Measurements from ENCODE around the gene SYTL1. TPM values are rescaled to one million over a fixed set of nuclear protein-coding genes. Genes with fewer than 3 reads are reported as not detected.

Gene SYTL1
- total and polyA plus RNA-seq, 9 of the 15 experiments (the other 6 are each of a cell fraction or from before 2014, with no cell fraction given), result 0.04 to 9.3 (median 1.7) TPM

DNA sequence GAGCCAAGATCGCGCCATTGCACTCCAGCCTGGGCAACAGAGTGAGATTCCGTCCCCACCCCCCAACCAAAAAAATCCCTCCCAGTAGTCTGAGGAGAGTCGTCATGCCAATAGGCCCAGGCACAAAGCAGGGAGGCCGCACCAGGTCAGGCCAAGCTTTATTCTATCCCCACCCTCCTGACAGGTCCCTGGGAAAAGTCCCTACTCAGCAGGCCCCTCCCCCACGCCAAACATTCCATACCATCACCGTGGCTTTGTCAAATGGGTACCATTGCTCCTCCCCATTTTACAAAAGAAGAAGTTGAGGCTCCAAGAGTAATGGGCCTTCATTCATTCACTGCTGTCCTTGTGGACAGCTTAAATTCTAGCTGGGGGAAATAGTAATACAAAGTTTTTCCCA is 55.9 kb downstream of the SYTL1 start:
- intact Hi-C loops (cut with micrococcal nuclease) (loop anchor here (5.0 kb wide), 1 partner anchor 350 kb away; no protein-coding TSS in a partner anchor), in situ Hi-C loops (cut with MboI) (loop anchor here (5.0 kb wide), 1 partner anchor 210 kb away; no protein-coding TSS in a partner anchor)
- TF ChIP-seq SRSF9 (IDR thresholded peaks at IDR 0.05; ENCODE audit: borderline replicate concordance, low read depth, low read length), result no peak
- TF ChIP-seq LCOR (CRISPR knock-in tag; IDR thresholded peaks at IDR 0.05), result no peak
- no peak for TF ChIP-seq NFRKB (IDR thresholded peaks at IDR 0.05; ENCODE audit: low read depth)
- TF ChIP-seq, protein P1, sequence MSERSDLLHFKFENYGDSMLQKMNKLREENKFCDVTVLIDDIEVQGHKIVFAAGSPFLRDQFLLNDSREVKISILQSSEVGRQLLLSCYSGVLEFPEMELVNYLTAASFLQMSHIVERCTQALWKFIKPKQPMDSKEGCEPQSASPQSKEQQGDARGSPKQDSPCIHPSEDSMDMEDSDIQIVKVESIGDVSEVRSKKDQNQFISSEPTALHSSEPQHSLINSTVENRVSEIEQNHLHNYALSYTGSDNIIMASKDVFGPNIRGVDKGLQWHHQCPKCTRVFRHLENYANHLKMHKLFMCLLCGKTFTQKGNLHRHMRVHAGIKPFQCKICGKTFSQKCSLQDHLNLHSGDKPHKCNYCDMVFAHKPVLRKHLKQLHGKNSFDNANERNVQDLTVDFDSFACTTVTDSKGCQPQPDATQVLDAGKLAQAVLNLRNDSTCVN (CRISPR knock-in tag; IDR thresholded peaks at IDR 0.05), result no peak
- no peak for TF ChIP-seq COPS2 (conservative IDR thresholded peaks at IDR 0.05)

More for the DNA sequence above, 55.9 kb downstream of the SYTL1 start:
- Histone ChIP-seq H3K4me2 (ENCODE audit: insufficient read depth, low read length) (no peak overlapping the region), H3K79me2 (ENCODE audit: control insufficient read depth, insufficient read depth, low read length) (peaks cover 9% of the 10 kb centered on the region), H3K9me3 (replicated peaks; ENCODE audit: control insufficient read depth, insufficient read depth, low read depth, low read length) (no peaks in the 10 kb centered on the region), H3K4me1 (replicated peaks in 1 of 2; ENCODE audit: control insufficient read depth in 2 of 2, insufficient read depth in 2 of 2, low read length in 2 of 2) (peaks cover 0 to 37% of the 10 kb centered on the region in 2 experiments; a peak in 3 of 5 replicates), H3K9ac (ENCODE audit: insufficient read depth in 1 of 2, low read depth in 2 of 2, low read length in 2 of 2) (no peak overlapping the region), H3K4me3 (no peak overlapping the region), H4K20me1 (replicated peaks; ENCODE audit: control insufficient read depth, insufficient read depth, low read length) (no peaks in the 10 kb centered on the region), H2AFZ (ENCODE audit: low read depth, low read length) (no peak overlapping the region), H3K9me1 (ENCODE audit: control insufficient read depth, insufficient read depth, low read length) (no peaks in the 10 kb centered on the region), H3K27me3 (ENCODE audit: control insufficient read depth in 2 of 2, insufficient read depth in 2 of 2, low read length in 2 of 2) (no peaks in the 10 kb centered on the region), H3K27ac (ENCODE audit: extremely low read depth, low read depth, low read length) (no peak overlapping the region), H3K36me3 (ENCODE audit: control insufficient read depth, insufficient read depth, low read length) (peaks cover 9% of the 10 kb centered on the region; the same call in 1 of the 3 replicates)
- no peak for FAIRE-seq
- no peak for ATAC-seq
- 64% methylated on average over 7 of the region's 7 CpGs for WGBS (ENCODE audit: insufficient coverage, low coverage, missing lambda C conversion rate)
- no TSS peak for BruUV-seq (replicated peaks)
- ChIA-PET POLR2A (interaction anchor here (0.7 to 1.8 kb wide), 12 partner anchors 8 to 1590 kb away, joined by 3 to 5 read pairs (median 3); no protein-coding TSS in a partner anchor), CTCF (ENCODE audit: low intra/inter-chr PET ratio) (no interaction called here)
- DNase-seq (ENCODE audit: extremely low read depth in 1 of 4, low spot score in 3 of 4), result no peak

Measured in K562 (cell line).